HepG2 (cell line): ENCODE results near the gene LEPR. TPM values are rescaled to one million over a fixed set of nuclear protein-coding genes. Genes with fewer than 3 reads are reported as not detected.

ENCODE experiments used
- ARNTL ChIP-seq: sonication (generic); formaldehyde crosslinking; IDR thresholded peaks from 2 replicates; pipeline ENCODE4 v1.4.0; 2020; ENCODE audit warnings: mild to moderate bottlenecking, missing genetic modification reagents
- CREB1 ChIP-seq, 2 experiments: fragments of 450-650 bp in 1 of 2; IDR thresholded peaks; 2 replicates each; pipeline ENCODE4 v1.6.1; 2016 to 2017; ENCODE audit warnings: control low read depth in 1 of 2, mild to moderate bottlenecking in 1 of 2, missing compliant biosample characterization in 1 of 2, missing genetic modification characterization in 1 of 2
- CREBL2 ChIP-seq: sonication (generic); formaldehyde crosslinking; IDR thresholded peaks from 2 replicates; pipeline ENCODE4 v1.8.1; 2023; ENCODE audit warnings: missing genetic modification reagents, mild to moderate bottlenecking, borderline replicate concordance
- EP300 ChIP-seq, 3 experiments: sonication (generic) in 1 of 3; formaldehyde crosslinking in 1 of 3; IDR thresholded peaks; 2 replicates each; pipeline versions ENCODE4 v1.5.1 to v1.6.1; 2011 to 2020; ENCODE audit warnings: low read depth in 2 of 3, low read length in 2 of 3, borderline replicate concordance in 1 of 3, improper control_type of control experiment in 1 of 3, mild to moderate bottlenecking in 1 of 3, missing genetic modification reagents in 1 of 3, moderate library complexity in 1 of 3
- FOSL2 ChIP-seq: sonication (generic); formaldehyde crosslinking; IDR thresholded peaks from 2 replicates; pipeline ENCODE4 v1.4.0; 2020; ENCODE audit warnings: missing genetic modification reagents
- FOXA3 ChIP-seq: IDR thresholded peaks from 2 replicates; pipeline ENCODE4 v1.6.1; 2016; ENCODE audit warnings: missing genetic modification reagents, missing compliant biosample characterization
- FOXP4 ChIP-seq: sonication (generic); formaldehyde crosslinking; IDR thresholded peaks from 2 replicates; pipeline ENCODE4 v1.4.0; 2020; ENCODE audit warnings: missing genetic modification reagents
- HIVEP1 ChIP-seq: sonication (generic); formaldehyde crosslinking; IDR thresholded peaks from 2 replicates; pipeline ENCODE4 v1.4.0; 2020; ENCODE audit warnings: mild to moderate bottlenecking, missing genetic modification reagents
- HMG20B ChIP-seq: conservative IDR thresholded peaks from 2 replicates; pipeline ENCODE4 v1.6.1; 2016; ENCODE audit warnings: missing genetic modification reagents, missing compliant biosample characterization
- IRF2 ChIP-seq: IDR thresholded peaks from 2 replicates; pipeline ENCODE4 v1.6.1; 2018; ENCODE audit warnings: missing genetic modification reagents, missing compliant biosample characterization
- KDM5B ChIP-seq: sonication (generic); formaldehyde crosslinking; IDR thresholded peaks from 2 replicates; pipeline ENCODE4 v1.4.0; 2020; ENCODE audit warnings: missing genetic modification reagents, mild to moderate bottlenecking, borderline replicate concordance
- KLF11 ChIP-seq: IDR thresholded peaks from 2 replicates; pipeline ENCODE4 v1.6.1; 2016; ENCODE audit warnings: missing compliant biosample characterization
- MAFK ChIP-seq, 2 experiments: IDR thresholded peaks in 1 of 2; conservative IDR thresholded peaks in 1 of 2; 2 replicates each; pipeline ENCODE4 v1.6.1; 2011; ENCODE audit warnings: improper control_type of control experiment in 2 of 2, low read length in 2 of 2
- MIXL1 ChIP-seq: IDR thresholded peaks from 2 replicates; pipeline ENCODE4 v1.6.1; 2016
- NR2C2 ChIP-seq: sonication (generic); formaldehyde crosslinking; IDR thresholded peaks from 2 replicates; pipeline ENCODE4 v1.4.0; 2020; ENCODE audit warnings: missing genetic modification reagents, mild to moderate bottlenecking, moderate library complexity, borderline replicate concordance
- RFXANK ChIP-seq: IDR thresholded peaks from 2 replicates; pipeline ENCODE4 v1.6.1; 2016
- RNF2 ChIP-seq: fragments of 450-650 bp; conservative IDR thresholded peaks from 2 replicates; pipeline ENCODE4 v1.6.1; 2016; ENCODE audit warnings: low read depth
- SALL1 ChIP-seq: sonication (generic); formaldehyde crosslinking; IDR thresholded peaks from 2 replicates; pipeline ENCODE4 v1.8.0; 2022; ENCODE audit warnings: mild to moderate bottlenecking, missing genetic modification reagents
- TARDBP ChIP-seq: sonication (generic); formaldehyde crosslinking; IDR thresholded peaks from 2 replicates; pipeline ENCODE4 v1.8.0; 2022; ENCODE audit warnings: mild to moderate bottlenecking, missing genetic modification reagents
- ZFP1 ChIP-seq: IDR thresholded peaks from 2 replicates; pipeline ENCODE4 v1.6.1; 2016
- ZNF644 ChIP-seq: IDR thresholded peaks from 2 replicates; pipeline ENCODE4 v1.6.1; 2016; ENCODE audit warnings: low read depth
- ZNF784 ChIP-seq: sonication (generic); formaldehyde crosslinking; IDR thresholded peaks from 2 replicates; pipeline ENCODE4 v1.5.1; 2020; ENCODE audit warnings: missing genetic modification reagents, mild to moderate bottlenecking, borderline replicate concordance
- polyA plus RNA-seq, 8 experiments: library from polyadenylated mRNA; depleted of rRNA in 3 of 8; stranded (reverse) in 7 of 8; unstranded in 1 of 8; fragments of >200 nt; fragmentation: Illumina TruSeq in 4 of 8; extraction: Trizol in 4 of 8; gene quantifications; 2 replicates each; pipeline versions ENCODE4 v1.2.1 to v1.2.3, GENCODE V29; 2011 to 2016; ENCODE audit warnings: low read depth in 4 of 8, missing spikeins in 1 of 8, mixed read lengths in 1 of 8; ENCODE audit not compliant: insufficient read depth in 1 of 8
- total RNA-seq, 5 experiments: library from RNA; depleted of rRNA; stranded (reverse); fragments of >200 nt; fragmentation: Illumina TruSeq; extraction: Trizol; gene quantifications; 2 replicates each; pipeline ENCODE4 v1.2.3, GENCODE V29; 2016; ENCODE audit warnings: low read depth in 1 of 5
- TF ChIP-seq, protein P1 (sequence below): sonication (generic); formaldehyde crosslinking; IDR thresholded peaks from 2 replicates; pipeline ENCODE4 v1.4.0; 2020; ENCODE audit warnings: mild to moderate bottlenecking, missing genetic modification reagents
- TF ChIP-seq, protein P2 (sequence below): sonication (generic); formaldehyde crosslinking; IDR thresholded peaks from 2 replicates; pipeline ENCODE4 v1.9.0; 2022; ENCODE audit warnings: missing genetic modification reagents, mild to moderate bottlenecking, borderline replicate concordance
- TF ChIP-seq, protein P3 (sequence below): IDR thresholded peaks from 2 replicates; pipeline ENCODE4 v1.6.1; 2016

The LEPR gene
- total and polyA plus RNA-seq, 2 of the 13 experiments (the other 11 are each of a cell fraction or from before 2014, with no cell fraction given), result 0.60 to 1.7 TPM

- TF ChIP-seq NR2C2 (CRISPR knock-in tag) (peak; percentile 41; the same call in 1 of the 2 replicates), FOXA3 (CRISPR knock-in tag) (peak; percentile 95), KLF11 (CRISPR knock-in tag) (0 out of 2 replicates have a peak, but pooled peaks have one; percentile 31), IRF2 (CRISPR knock-in tag) (peak; percentile 88), EP300 (IDR thresholded peaks at IDR 0.05; ENCODE audit: low read depth in 2 of 2, low read length in 2 of 2) (peak in 1 of 2 experiments; percentile 75; a peak in 2 of 4 replicates), EP300 (CRISPR knock-in tag; IDR thresholded peaks at IDR 0.05; ENCODE audit: borderline replicate concordance) (peak; percentile 44; the same call in 1 of the 2 replicates), MAFK (conservative IDR thresholded peaks at IDR 0.05 in 1 of 2, IDR thresholded peaks at IDR 0.05 in 1 of 2; ENCODE audit: low read length in 2 of 2) (no peak), KDM5B (CRISPR knock-in tag) (peak; percentile 65; the same call in 1 of the 2 replicates), HMG20B (peak; percentile 85; the same call in 1 of the 2 replicates), ZNF784 (CRISPR knock-in tag) (0 out of 2 replicates have a peak, but pooled peaks have one; percentile 26), FOXP4 (CRISPR knock-in tag) (peak; percentile 82), RFXANK (CRISPR knock-in tag) (no peak), HIVEP1 (0 out of 2 replicates have a peak, but pooled peaks have one; percentile 51), FOSL2 (CRISPR knock-in tag) (peak; percentile 75), CREBL2 (no peak), TARDBP (CRISPR knock-in tag) (peak; percentile 91), ZNF644 (peak; percentile 57; the same call in 1 of the 2 replicates), SALL1 (CRISPR knock-in tag) (peak; percentile 99), MIXL1 (CRISPR knock-in tag) (0 out of 2 replicates have a peak, but pooled peaks have one; percentile 25), CREB1 (IDR thresholded peaks at IDR 0.05) (no peak), CREB1 (CRISPR knock-in tag; IDR thresholded peaks at IDR 0.05) (peak; percentile 39; the same call in 1 of the 2 replicates), ZFP1 (CRISPR knock-in tag) (no peak), RNF2 (peak; percentile 66; the same call in 1 of the 2 replicates), ARNTL (CRISPR knock-in tag) (0 out of 2 replicates have a peak, but pooled peaks have one; percentile 64)
- TF ChIP-seq, protein P1, sequence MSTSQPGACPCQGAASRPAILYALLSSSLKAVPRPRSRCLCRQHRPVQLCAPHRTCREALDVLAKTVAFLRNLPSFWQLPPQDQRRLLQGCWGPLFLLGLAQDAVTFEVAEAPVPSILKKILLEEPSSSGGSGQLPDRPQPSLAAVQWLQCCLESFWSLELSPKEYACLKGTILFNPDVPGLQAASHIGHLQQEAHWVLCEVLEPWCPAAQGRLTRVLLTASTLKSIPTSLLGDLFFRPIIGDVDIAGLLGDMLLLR (CRISPR knock-in tag), result no peak
- TF ChIP-seq, protein P2, sequence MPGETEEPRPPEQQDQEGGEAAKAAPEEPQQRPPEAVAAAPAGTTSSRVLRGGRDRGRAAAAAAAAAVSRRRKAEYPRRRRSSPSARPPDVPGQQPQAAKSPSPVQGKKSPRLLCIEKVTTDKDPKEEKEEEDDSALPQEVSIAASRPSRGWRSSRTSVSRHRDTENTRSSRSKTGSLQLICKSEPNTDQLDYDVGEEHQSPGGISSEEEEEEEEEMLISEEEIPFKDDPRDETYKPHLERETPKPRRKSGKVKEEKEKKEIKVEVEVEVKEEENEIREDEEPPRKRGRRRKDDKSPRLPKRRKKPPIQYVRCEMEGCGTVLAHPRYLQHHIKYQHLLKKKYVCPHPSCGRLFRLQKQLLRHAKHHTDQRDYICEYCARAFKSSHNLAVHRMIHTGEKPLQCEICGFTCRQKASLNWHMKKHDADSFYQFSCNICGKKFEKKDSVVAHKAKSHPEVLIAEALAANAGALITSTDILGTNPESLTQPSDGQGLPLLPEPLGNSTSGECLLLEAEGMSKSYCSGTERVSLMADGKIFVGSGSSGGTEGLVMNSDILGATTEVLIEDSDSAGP (CRISPR knock-in tag), result peak; percentile 69; the same call in 1 of the 2 replicates
- TF ChIP-seq, protein P3, sequence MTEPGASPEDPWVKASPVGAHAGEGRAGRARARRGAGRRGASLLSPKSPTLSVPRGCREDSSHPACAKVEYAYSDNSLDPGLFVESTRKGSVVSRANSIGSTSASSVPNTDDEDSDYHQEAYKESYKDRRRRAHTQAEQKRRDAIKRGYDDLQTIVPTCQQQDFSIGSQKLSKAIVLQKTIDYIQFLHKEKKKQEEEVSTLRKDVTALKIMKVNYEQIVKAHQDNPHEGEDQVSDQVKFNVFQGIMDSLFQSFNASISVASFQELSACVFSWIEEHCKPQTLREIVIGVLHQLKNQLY, result 0 out of 2 replicates have a peak, but pooled peaks have one; percentile 45
Measured at GRCh38 chr1:65467536-65467935, 47.1 kb downstream of the LEPR start (continued).
